Measurements from ENCODE around the gene S100A5. TPM values are rescaled to one million over a fixed set of nuclear protein-coding genes. Genes with fewer than 3 reads are reported as not detected.

Gene S100A5
- total RNA-seq, 1 donor from 2014 or later: not detected

- no peak for FAIRE-seq
- DNase-seq (ENCODE audit: low read depth): no peak
- H3K36me3 ChIP-seq (ENCODE audit: control insufficient read depth, insufficient read depth, low read length): no peaks in the 10 kb centered on the region
- TF ChIP-seq CTCF (IDR thresholded peaks at IDR 0.05; ENCODE audit: insufficient read depth, low read length, severe bottlenecking): no peak
- no peak overlapping the region for H3K4me3 ChIP-seq (ENCODE audit: low read depth, low read length)
- H3K27me3 ChIP-seq (ENCODE audit: control insufficient read depth, insufficient read depth, low read length): peaks cover 4% of the 10 kb centered on the region
These were observed 52.0 kb downstream of the S100A5 start for GRCh38 chr1:153488731-153489130.

GRCh38 chr1:153487707-153488106 lies 53.0 kb downstream of the S100A5 start:
- no peak for TF ChIP-seq CTCF (IDR thresholded peaks at IDR 0.05; ENCODE audit: insufficient read depth, low read length, severe bottlenecking)
- DNase-seq (ENCODE audit: low read depth): no peak
- Histone ChIP-seq H3K4me3 (ENCODE audit: low read depth, low read length) (no peak overlapping the region), H3K27me3 (ENCODE audit: control insufficient read depth, insufficient read depth, low read length) (peaks cover 6% of the 10 kb centered on the region), H3K36me3 (ENCODE audit: control insufficient read depth, insufficient read depth, low read length) (no peaks in the 10 kb centered on the region)
- FAIRE-seq: no peak

Other genes starting within 250 kb of the S100A5 start
- gene PGLYRP3, start 228.0 kb downstream of the S100A5 start, total RNA-seq: 0.53 and 4.6 TPM in 2 replicates
- gene PGLYRP4, start 192.1 kb downstream of the S100A5 start, total RNA-seq: 2.0 TPM in 1 of 2 replicates, not detected in the other
- 735 and 3,796 TPM in 2 replicates for gene S100A9, start 183.1 kb downstream of the S100A5 start, total RNA-seq
- gene S100A12, start 165.3 kb downstream of the S100A5 start, total RNA-seq: 5.5 TPM in 1 of 2 replicates, not detected in the other
- 50.0 and 551 TPM in 2 replicates for gene S100A8, start 149.9 kb downstream of the S100A5 start, total RNA-seq
- not detected in 2 replicates for gene S100A7A, start 124.4 kb downstream of the S100A5 start, total RNA-seq
- gene S100A7, start 80.3 kb downstream of the S100A5 start, total RNA-seq: 0.38 TPM in 1 of 2 replicates, not detected in the other
- 2,948 and 3,820 TPM in 2 replicates for gene S100A6, start 4.9 kb downstream of the S100A5 start, total RNA-seq
- 10.8 and 16.8 TPM in 2 replicates for gene S100A4, start 4.9 kb upstream of the S100A5 start, total RNA-seq
- 2.3 and 26.6 TPM in 2 replicates for gene S100A3, start 8.3 kb upstream of the S100A5 start, total RNA-seq
- 804 and 1,251 TPM in 2 replicates for gene S100A2, start 24.9 kb upstream of the S100A5 start, total RNA-seq
- 886 and 1,542 TPM in 2 replicates for gene S100A16, start 72.2 kb upstream of the S100A5 start, total RNA-seq
- gene S100A14, start 75.4 kb upstream of the S100A5 start, total RNA-seq: 1,221 and 1,339 TPM in 2 replicates
- gene S100A13, start 86.6 kb upstream of the S100A5 start, total RNA-seq: 44.5 and 69.8 TPM in 2 replicates
- gene S100A1, start 87.5 kb upstream of the S100A5 start, total RNA-seq: not detected in 2 replicates
- gene CHTOP, start 93.1 kb upstream of the S100A5 start, total RNA-seq: 51.9 and 61.2 TPM in 2 replicates
- 59.5 and 61.4 TPM in 2 replicates for gene SNAPIN, start 117.8 kb upstream of the S100A5 start, total RNA-seq
- 78.9 and 114 TPM in 2 replicates for gene ILF2, start 130.1 kb upstream of the S100A5 start, total RNA-seq
- under 0.01 TPM in 1 of 2 replicates, not detected in the other for gene NPR1, start 137.8 kb upstream of the S100A5 start, total RNA-seq
- gene INTS3, start 187.1 kb upstream of the S100A5 start, total RNA-seq: 12.6 and 12.7 TPM in 2 replicates
- gene SLC27A3, start 234.5 kb upstream of the S100A5 start, total RNA-seq: 4.1 and 7.4 TPM in 2 replicates

Data from bronchial epithelial cell (primary cell).